ENCODE measurements around the gene IRF2BP2. TPM values are rescaled to one million over a fixed set of nuclear protein-coding genes. Genes with fewer than 3 reads are reported as not detected.
A peak's percentile ranks its signal among the peaks of the same experiment; 100 is the strongest.

Gene IRF2BP2
- total RNA-seq, 2 donors from 2014 or later = 131 to 243 TPM

GRCh38 chr1:234605983-234606783 lies 3.8 kb downstream of the IRF2BP2 start:
- H3K4me3 Mint-ChIP-seq = peak overlapping the region; percentile 88

GRCh38 chr1:234605399-234605982 lies 4.5 kb downstream of the IRF2BP2 start:
- ATAC-seq = no peak
- Mint-ChIP-seq H3K36me3 (peaks cover 60% of the 10 kb centered on the region), H3K4me3 (peak overlapping the region; percentile 88), H3K4me1 (ENCODE audit: low read depth in 2 of 2) (peaks cover 53 to 75% of the 10 kb centered on the region in 2 donors), H3K27ac (peak overlapping the region; percentile 95 to 96), H3K27me3 (no peaks in the 10 kb centered on the region), H3K9me3 (no peaks in the 10 kb centered on the region)
- no peak for DNase-seq (ENCODE audit: low spot score)

More at GRCh38 chr1:234605983-234606783, 3.8 kb downstream of the IRF2BP2 start:
- H3K9me3 Mint-ChIP-seq = no peaks in the 10 kb centered on the region
- H3K27ac Mint-ChIP-seq = peak overlapping the region; percentile 95 to 96
- peaks cover 60% of the 10 kb centered on the region for H3K36me3 Mint-ChIP-seq
- ATAC-seq = no peak
- no peaks in the 10 kb centered on the region for H3K27me3 Mint-ChIP-seq
- H3K4me1 Mint-ChIP-seq (ENCODE audit: low read depth in 2 of 2) = peaks cover 48 to 70% of the 10 kb centered on the region in 2 donors
- DNase-seq (ENCODE audit: low spot score) = no peak

GRCh38 chr1:234604495-234605398 lies 5.2 kb downstream of the IRF2BP2 start:
- H3K4me1 Mint-ChIP-seq (ENCODE audit: low read depth in 2 of 2) = peaks cover 51 to 74% of the 10 kb centered on the region in 2 donors
- H3K27ac Mint-ChIP-seq = peak overlapping the region; percentile 95 to 96
- peaks cover 60% of the 10 kb centered on the region for H3K36me3 Mint-ChIP-seq
- H3K27me3 Mint-ChIP-seq = no peaks in the 10 kb centered on the region
- H3K9me3 Mint-ChIP-seq = no peaks in the 10 kb centered on the region
- H3K4me3 Mint-ChIP-seq = peak overlapping the region; percentile 88
- ATAC-seq = peak in 1 of 2 donors; percentile 2
- no peak for DNase-seq (ENCODE audit: low spot score)

- Mint-ChIP-seq H3K36me3 (peaks cover 60% of the 10 kb centered on the region), H3K27me3 (no peaks in the 10 kb centered on the region), H3K4me3 (peak overlapping the region; percentile 88), H3K9me3 (no peaks in the 10 kb centered on the region), H3K27ac (peak overlapping the region; percentile 95 to 96), H3K4me1 (ENCODE audit: low read depth in 2 of 2) (peaks cover 57 to 80% of the 10 kb centered on the region in 2 donors)
- DNase-seq (ENCODE audit: low spot score) = no peak
- ATAC-seq = no peak
These were observed 6.5 kb downstream of the IRF2BP2 start for GRCh38 chr1:234603221-234604204.

- H3K4me3 Mint-ChIP-seq = peak overlapping the region; percentile 88
- peak overlapping the region; percentile 95 to 96 for H3K27ac Mint-ChIP-seq
- ATAC-seq (no peak), DNase-seq (ENCODE audit: low spot score) (no peak)
- H3K4me1 Mint-ChIP-seq (ENCODE audit: low read depth in 2 of 2) = peaks cover 57 to 79% of the 10 kb centered on the region in 2 donors
- no peaks in the 10 kb centered on the region for H3K27me3 Mint-ChIP-seq
- H3K9me3 Mint-ChIP-seq = no peaks in the 10 kb centered on the region
- peaks cover 51% of the 10 kb centered on the region for H3K36me3 Mint-ChIP-seq
These were observed 7.4 kb downstream of the IRF2BP2 start for GRCh38 chr1:234602334-234603220.

GRCh38 chr1:234601301-234602017 lies 8.5 kb downstream of the IRF2BP2 start:
- Mint-ChIP-seq H3K4me1 (ENCODE audit: low read depth in 2 of 2) (peaks cover 54 to 73% of the 10 kb centered on the region in 2 donors), H3K27ac (peak overlapping the region; percentile 95 to 96)

GRCh38 chr1:234600418-234601281 lies 9.3 kb downstream of the IRF2BP2 start:
- Mint-ChIP-seq H3K27ac (peak overlapping the region; percentile 95 to 96), H3K9me3 (peaks cover 2% of the 10 kb centered on the region), H3K4me1 (ENCODE audit: low read depth in 2 of 2) (peaks cover 54 to 65% of the 10 kb centered on the region in 2 donors), H3K4me3 (peak overlapping the region; percentile 88), H3K27me3 (no peaks in the 10 kb centered on the region), H3K36me3 (peaks cover 32% of the 10 kb centered on the region)
- DNase-seq (ENCODE audit: low spot score) = no peak
- ATAC-seq = peak in 1 of 2 donors; percentile 3

More at GRCh38 chr1:234601301-234602017, 8.5 kb downstream of the IRF2BP2 start:
- no peaks in the 10 kb centered on the region for H3K27me3 Mint-ChIP-seq
- no peaks in the 10 kb centered on the region for H3K9me3 Mint-ChIP-seq
- peak overlapping the region; percentile 88 for H3K4me3 Mint-ChIP-seq
- ATAC-seq = peak; percentile 41 to 55
- DNase-seq (ENCODE audit: low spot score) = no peak
- H3K36me3 Mint-ChIP-seq = peaks cover 40% of the 10 kb centered on the region

GRCh38 chr1:234599617-234600417 lies 10.2 kb downstream of the IRF2BP2 start:
- DNase-seq (ENCODE audit: low spot score) (peak; percentile 83), ATAC-seq (peak; percentile 91 to 93)
- Mint-ChIP-seq H3K4me3 (peak overlapping the region; percentile 88), H3K27ac (peak overlapping the region; percentile 95 to 96), H3K9me3 (peaks cover 2% of the 10 kb centered on the region), H3K4me1 (ENCODE audit: low read depth in 2 of 2) (peaks cover 52 to 59% of the 10 kb centered on the region in 2 donors), H3K27me3 (no peaks in the 10 kb centered on the region), H3K36me3 (peaks cover 24% of the 10 kb centered on the region)

- H3K27me3 Mint-ChIP-seq = no peaks in the 10 kb centered on the region
- H3K36me3 Mint-ChIP-seq = peaks cover 18% of the 10 kb centered on the region
- H3K4me1 Mint-ChIP-seq (ENCODE audit: low read depth in 2 of 2) = peaks cover 52 to 55% of the 10 kb centered on the region in 2 donors
- DNase-seq (ENCODE audit: low spot score) (no peak), ATAC-seq (no peak)
- H3K9me3 Mint-ChIP-seq = peaks cover 2% of the 10 kb centered on the region
- H3K4me3 Mint-ChIP-seq = peak overlapping the region; percentile 88
- peak overlapping the region; percentile 95 to 96 for H3K27ac Mint-ChIP-seq
These were observed 10.9 kb downstream of the IRF2BP2 start for GRCh38 chr1:234598974-234599616.

- H3K27ac Mint-ChIP-seq = peak overlapping the region; percentile 11 to 36
- H3K36me3 Mint-ChIP-seq = peaks cover 10% of the 10 kb centered on the region
- ATAC-seq = no peak
- H3K9me3 Mint-ChIP-seq = peaks cover 2% of the 10 kb centered on the region
- no peak overlapping the region for H3K4me3 Mint-ChIP-seq
- H3K27me3 Mint-ChIP-seq = no peaks in the 10 kb centered on the region
- peak; percentile 69 for DNase-seq (ENCODE audit: low spot score)
- peaks cover 44 to 49% of the 10 kb centered on the region in 2 donors for H3K4me1 Mint-ChIP-seq (ENCODE audit: low read depth in 2 of 2)
These were observed 12.1 kb downstream of the IRF2BP2 start for GRCh38 chr1:234597894-234598293.
